GM18907 (cell line): ENCODE data around the gene NUAK1.

Experiments used
- ATAC-seq: cut with Tn5 transposase; IDR thresholded peaks from one replicate; pipeline ENCODE4 v1.9.1; 2021; ENCODE audit warnings: mild to moderate bottlenecking, moderate library complexity; ENCODE audit not compliant: unreplicated experiment

Gene NUAK1

GRCh38 chr12:106064721-106065021 lies 74.1 kb downstream of the NUAK1 start:
- no peak for ATAC-seq

GRCh38 chr12:106063826-106064720 lies 74.7 kb downstream of the NUAK1 start:
- ATAC-seq, result no peak

GRCh38 chr12:106062693-106063092 lies 76.1 kb downstream of the NUAK1 start:
- ATAC-seq, result no peak

- ATAC-seq, result no peak
These were observed 80.2 kb downstream of the NUAK1 start for GRCh38 chr12:106058256-106059182.

- ATAC-seq, result no peak
These were observed 84.7 kb downstream of the NUAK1 start for GRCh38 chr12:106054049-106054448.

- no peak for ATAC-seq
These were observed 86.8 kb downstream of the NUAK1 start for GRCh38 chr12:106051853-106052531.

GRCh38 chr12:106049546-106049945 lies 89.2 kb downstream of the NUAK1 start:
- no peak for ATAC-seq

GRCh38 chr12:106049105-106049504 lies 89.6 kb downstream of the NUAK1 start:
- no peak for ATAC-seq

GRCh38 chr12:106048676-106049075 lies 90.1 kb downstream of the NUAK1 start:
- ATAC-seq, result no peak

GRCh38 chr12:106048016-106048415 lies 90.7 kb downstream of the NUAK1 start:
- no peak for ATAC-seq

- no peak for ATAC-seq
These were observed 91.8 kb downstream of the NUAK1 start for GRCh38 chr12:106046947-106047346.

GRCh38 chr12:106046301-106046846 lies 92.4 kb downstream of the NUAK1 start:
- no peak for ATAC-seq

GRCh38 chr12:106045251-106045674 lies 93.5 kb downstream of the NUAK1 start:
- ATAC-seq, result no peak

GRCh38 chr12:106044773-106045172 lies 94.0 kb downstream of the NUAK1 start:
- no peak for ATAC-seq

- no peak for ATAC-seq
These were observed 96.7 kb downstream of the NUAK1 start for GRCh38 chr12:106042037-106042436.

- ATAC-seq, result no peak
These were observed 98.2 kb downstream of the NUAK1 start for GRCh38 chr12:106040521-106040920.

GRCh38 chr12:106039646-106040404 lies 98.9 kb downstream of the NUAK1 start:
- ATAC-seq, result no peak

- no peak for ATAC-seq
These were observed 99.5 kb downstream of the NUAK1 start for GRCh38 chr12:106039242-106039641.

GRCh38 chr12:106037524-106038298 lies 101.0 kb downstream of the NUAK1 start:
- no peak for ATAC-seq
